Activated CD4-positive, alpha-beta T cell treated with anti-CD3 and anti-CD28 coated beads, Interleukin-2, amount 50 U/mL, for 4 hours (primary cell): Measurements from ENCODE around the gene SIGLEC1.
A peak's percentile ranks its signal among the peaks of the same experiment; 100 is the strongest.

ENCODE experiments used
- DNase-seq, 2 experiments: peaks; one replicate each; pipeline ENCODE4 v3.0.0-alpha.2; 2020

SIGLEC1 gene

DNA sequence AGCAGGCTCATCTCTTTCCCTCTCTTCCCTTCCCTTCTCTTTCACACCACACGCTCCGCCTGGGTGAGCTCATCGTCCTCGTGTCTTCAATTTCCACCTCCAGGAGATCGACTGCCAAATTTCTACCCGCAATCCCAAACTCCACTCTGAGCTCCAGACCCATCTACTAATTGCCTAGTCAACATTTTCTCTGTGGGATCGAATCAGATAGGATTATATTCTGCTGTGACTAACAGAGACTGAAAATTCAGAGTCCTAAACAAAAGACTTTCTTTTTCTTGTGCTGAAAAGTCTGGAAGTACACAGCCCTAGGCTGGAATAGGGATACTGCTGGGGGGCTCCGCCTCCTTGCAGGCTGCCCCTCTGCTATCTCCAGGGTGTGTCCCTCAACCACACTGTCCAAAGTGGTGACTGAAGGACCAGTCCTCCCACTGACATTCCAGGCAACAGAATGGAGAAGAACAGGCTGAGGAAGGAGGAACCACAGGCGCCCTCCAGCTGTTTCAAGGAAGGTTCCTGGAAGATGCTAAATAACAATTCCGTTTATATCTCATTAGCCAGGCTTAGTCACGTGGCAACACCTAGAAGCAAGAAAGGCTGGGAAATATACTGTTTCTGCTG lies 15.1 kb upstream of the SIGLEC1 start:
- DNase-seq, result no peak

DNA sequence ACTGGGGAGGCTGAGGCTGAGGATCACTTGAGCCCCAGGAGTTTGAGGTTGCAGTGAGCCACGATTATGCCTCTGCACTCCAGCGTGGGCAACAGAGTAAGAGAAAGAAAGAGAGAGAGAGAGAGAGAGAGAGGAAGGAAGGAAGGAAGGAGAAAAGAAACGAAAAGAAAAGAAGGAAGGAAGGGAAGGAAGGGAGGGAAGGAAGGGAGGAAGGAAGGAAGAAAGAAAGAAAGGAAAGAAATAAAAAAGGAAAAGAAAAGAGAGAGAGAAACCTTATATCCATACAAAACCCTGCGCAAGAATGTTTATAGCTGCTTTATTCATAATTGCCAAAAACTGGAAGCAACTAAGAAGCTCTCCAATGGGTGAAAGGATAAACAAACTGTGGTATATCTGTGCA lies 12.0 kb upstream of the SIGLEC1 start:
- no peak for DNase-seq

DNA sequence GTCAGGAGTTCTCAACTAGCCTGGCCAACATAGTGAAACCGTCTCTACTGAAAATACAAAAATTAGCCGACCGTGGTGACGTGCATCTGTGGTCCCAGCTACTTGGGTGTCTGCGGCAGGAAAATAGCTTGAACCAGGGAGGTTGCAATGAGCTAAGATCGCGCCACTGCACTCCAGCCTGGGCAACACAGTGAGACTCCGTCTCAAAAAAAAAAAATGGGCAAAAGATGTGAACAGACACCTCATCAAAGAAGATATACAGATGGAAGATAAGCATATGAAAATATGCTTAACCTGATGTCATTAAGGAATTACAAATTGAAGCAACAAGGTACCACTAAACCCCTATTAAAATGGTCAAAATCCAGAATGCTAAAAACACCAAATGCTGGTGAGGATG lies 10.9 kb upstream of the SIGLEC1 start:
- DNase-seq, result no peak

DNA sequence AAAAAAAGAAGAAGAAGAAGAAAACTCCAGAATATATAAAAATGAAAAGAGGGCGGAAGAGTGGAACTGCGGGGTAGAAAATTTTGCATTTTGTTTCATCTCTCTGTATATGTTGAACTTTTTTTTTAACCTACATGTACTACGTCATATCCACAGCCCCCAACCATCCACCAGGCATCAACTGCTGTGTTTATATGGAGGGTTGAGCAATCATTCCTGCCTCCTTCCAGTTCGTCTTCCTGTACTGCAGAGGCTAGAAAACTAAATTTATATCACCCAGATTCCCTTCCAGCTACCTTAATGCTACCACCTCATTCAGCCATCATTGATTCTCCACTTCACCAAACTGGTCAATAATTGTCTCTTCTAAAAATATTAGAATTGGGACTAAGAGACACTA lies 9.5 kb upstream of the SIGLEC1 start:
- DNase-seq, result no peak

DNA sequence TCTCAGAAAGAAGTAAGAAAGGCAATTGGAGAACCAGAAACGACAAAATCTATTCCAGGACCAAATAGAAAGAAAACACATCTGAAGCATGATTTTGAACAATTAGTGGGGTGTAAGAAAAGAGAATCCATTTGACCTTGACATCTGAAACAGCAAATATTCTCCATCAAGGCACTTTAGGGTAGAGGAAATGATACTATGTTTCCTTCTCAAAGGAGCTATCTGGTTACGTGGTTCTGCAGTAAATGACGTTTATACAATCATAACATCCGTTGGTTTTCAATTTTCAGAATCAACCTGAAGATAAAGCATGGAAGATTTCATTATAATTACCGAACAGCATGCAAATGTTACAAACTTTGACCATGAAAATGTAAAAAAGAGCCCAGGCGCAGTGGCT lies 8.2 kb upstream of the SIGLEC1 start:
- DNase-seq, result no peak

DNA sequence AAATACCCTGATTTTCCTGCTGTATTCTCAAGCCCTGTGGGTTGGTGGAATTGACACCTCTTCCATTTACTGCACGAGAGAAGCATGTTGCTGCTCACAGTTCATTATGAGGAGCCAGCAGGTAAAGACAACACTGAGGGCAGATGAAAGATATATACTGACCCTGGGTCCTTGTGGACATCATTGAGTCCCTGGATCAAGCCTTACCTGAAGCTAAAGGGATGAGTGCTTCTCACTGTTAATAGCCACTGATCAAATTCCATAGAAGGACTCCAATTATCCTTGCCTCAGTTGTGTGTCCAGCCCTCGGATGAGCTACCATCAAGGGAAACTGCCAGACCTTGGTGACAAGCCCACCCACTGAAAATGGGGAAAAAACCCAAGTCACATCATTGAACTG lies 7.7 kb upstream of the SIGLEC1 start:
- no peak for DNase-seq

DNA sequence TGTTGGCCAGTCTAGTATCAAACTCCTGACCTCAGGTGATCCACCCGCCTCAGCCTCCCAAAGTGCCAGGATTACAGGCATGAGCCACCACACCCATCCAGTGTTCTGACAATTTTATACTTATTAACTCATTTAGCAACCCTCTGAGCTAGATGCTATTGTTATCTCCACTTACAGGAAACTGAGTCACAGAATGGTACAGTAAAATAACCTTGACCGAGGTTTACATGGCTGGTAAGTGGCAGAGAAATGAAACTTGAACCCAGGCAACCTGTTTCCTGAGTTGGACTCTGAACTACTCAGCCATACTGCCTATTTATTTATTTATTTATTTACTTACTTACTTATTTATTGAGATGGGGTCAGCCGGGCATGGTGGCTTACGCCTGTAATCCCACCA lies 6.6 kb upstream of the SIGLEC1 start:
- no peak for DNase-seq

DNA sequence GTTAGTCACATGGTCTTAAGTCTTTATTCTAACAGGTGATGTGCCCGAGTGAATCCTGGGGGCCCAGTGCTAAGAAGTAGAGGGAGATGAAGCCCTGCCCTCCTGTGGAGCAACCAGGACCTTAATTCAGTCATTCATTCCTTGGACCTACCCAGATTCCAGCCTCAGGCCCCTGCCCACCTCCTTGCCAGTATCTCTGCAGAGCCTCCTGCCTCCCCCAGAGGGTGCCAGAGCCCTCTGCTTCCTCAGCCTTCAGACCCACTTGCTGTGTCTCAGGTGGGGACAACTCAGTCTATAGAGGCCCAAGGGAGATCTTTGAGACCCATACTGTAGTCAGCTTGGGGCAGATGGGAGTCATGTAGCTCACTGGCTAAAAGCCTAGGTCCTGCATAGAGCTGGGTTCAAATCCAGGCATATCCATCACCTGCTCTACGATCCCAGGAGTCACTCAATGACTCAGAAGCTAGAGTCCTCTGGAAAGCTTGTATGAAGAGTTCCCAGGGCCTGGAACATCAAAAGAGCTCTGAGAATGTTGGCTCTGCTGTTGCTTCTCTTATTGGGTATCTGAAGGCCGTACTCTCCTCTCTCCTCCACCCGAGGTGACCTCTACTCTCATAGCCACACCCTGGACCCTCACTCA lies 3.9 kb upstream of the SIGLEC1 start:
- DNase-seq, result no peak

DNA sequence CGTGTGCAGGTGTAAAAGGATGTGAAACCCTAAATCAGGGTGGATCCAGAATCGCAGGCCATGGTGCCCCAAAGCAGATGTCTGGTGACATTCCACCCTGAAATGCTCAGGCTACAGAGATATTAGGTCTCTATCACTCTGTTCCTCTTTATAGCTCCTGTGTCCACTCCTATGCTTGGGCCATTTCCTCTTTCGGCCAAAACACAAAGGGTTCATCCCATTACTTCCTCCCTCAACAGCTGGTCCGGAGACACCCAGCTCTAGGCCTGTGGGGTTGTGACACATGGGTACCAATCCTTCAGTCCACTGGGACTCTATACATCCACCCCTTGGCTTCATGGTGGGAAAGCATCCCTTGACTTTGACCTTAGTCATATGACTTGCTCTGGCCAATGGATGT lies 1.7 kb upstream of the SIGLEC1 start:
- no peak for DNase-seq

DNA sequence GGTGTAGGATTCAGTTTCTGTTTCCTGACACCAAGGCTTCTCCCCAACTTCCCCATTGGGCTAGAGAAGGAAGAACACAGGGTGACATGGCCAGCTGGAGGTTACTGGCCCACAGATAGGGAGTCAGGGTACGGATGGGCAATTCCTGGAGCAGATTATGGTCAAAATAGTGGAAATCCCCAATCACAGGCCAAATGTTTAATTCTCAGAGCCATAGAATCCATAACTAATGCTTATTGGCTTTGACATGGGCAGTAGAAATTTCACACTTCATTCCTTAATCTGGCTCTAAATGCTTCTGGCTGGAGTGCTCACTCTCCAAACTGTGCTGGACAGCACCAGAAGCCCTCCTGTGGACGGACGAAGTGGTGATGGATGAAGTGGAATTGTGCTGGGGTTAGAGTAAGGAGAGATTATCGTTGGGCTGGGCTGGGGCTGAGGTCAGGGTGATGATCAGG lies 887 bp downstream of the SIGLEC1 start:
- no peak for DNase-seq

DNA sequence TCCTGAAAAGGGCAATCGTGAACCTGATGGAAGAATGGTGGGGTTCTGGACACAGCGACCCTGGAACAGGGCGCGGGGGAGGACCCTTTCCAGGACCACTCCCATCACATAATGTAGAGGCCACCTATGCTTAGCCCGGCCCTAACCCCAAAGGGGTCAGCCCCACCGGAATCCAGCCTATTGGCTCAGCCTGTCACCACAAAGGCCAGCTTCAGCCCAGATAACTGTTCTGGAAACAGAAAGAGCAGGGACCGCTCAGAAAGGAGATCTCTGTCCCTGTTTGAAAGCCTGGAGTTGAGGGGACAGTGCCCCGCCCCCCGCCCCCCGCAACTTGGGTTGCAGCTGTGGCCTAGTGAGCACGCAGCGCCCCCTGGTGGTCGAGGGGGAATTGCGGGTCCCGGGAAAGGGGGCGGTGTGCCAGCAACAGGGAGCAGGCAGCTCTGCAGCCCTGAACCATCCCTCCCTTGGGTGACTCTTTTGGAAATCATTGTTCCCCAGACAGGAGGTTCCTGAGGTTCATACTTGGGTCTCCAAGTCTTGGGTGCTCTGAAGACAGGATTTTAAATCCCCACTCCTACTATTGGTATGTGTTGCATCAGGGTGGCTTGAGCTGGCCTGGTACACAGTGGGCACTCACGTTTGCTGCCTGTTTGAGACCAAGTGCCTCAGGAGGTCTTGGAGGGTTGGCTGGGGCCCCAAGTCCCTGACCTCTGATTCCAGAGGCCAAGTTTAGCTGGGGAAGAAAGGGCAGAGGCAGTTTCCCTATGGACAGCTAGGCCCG lies 1.5 kb downstream of the SIGLEC1 start:
- DNase-seq, result peak; percentile 65 to 69

DNA sequence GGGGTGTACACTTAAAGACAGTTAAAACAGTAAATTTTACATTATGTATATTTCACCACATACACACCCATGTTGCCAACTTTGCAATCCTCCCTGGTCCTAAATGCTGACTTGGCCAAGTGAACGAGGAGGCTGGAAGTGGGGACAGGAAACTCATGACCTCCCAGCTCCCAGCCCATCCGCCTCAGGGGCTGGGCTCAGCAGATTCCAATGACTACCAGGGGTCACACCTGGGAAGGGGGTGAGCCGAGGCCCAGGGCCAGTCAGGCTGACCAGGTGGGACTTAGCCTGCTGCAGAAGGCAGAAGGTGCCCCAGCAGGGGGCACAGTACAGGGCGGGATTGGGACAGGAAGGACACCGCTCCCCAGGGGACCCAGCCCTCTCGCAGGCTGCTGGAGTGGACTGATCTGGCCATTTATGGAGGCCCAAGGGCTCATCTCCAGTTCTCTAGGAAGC lies 2.4 kb downstream of the SIGLEC1 start:
- DNase-seq, result no peak

DNA sequence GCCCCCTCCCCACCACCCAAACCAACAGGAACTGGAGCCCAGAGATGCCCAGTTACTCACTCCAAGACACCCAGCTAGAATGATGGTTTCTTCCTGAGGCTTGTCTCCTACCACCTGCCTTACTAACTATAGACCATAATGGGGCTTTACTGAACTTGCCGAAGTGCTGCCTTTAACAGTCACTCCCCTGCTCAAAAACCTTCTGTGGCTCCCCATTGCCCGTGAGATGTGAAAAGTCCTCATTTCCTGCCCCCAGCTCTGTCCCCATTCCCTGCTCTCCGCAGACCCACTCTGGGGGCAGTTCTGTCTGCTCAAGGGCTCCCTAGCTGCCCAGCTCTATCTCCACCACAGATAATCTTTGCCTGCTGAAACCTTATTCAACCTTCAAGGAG lies 4.9 kb downstream of the SIGLEC1 start:
- DNase-seq, result no peak

DNA sequence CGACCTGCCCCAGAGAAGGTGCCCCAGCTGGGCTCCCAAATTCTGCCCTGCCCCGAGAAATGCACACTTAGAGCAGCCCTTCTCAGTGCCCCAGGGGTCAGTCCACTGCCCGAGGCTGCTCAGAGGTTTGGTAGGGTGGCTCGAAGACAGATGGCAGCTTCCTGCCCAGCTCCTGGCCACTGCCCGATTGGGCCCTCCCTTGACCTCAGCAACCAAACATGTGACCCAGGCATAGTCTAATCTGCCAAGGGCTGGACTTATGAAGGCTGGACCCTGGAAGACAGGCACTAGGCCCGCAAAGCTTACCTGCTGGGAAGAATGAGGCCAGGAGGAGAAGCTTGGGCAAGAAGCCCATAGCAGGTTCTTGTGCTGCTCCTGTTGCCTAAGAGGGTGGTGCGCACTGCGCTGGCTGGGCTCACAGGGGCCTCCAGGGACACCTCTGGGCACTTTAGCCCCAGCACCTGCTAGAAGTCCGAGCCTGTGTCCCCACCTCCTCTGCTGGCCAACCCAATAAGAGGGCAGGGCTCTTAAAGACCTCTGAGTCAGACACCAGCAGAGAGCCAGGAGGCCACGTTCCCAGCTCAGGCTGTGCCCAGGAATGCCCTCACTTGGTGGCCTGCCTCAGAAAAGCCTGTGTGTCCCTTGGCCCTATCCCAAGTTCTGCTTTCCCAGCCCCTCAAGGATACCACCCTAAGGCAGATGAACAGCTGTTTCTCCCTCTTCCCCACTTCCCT lies 5.5 kb downstream of the SIGLEC1 start:
- no peak for DNase-seq

DNA sequence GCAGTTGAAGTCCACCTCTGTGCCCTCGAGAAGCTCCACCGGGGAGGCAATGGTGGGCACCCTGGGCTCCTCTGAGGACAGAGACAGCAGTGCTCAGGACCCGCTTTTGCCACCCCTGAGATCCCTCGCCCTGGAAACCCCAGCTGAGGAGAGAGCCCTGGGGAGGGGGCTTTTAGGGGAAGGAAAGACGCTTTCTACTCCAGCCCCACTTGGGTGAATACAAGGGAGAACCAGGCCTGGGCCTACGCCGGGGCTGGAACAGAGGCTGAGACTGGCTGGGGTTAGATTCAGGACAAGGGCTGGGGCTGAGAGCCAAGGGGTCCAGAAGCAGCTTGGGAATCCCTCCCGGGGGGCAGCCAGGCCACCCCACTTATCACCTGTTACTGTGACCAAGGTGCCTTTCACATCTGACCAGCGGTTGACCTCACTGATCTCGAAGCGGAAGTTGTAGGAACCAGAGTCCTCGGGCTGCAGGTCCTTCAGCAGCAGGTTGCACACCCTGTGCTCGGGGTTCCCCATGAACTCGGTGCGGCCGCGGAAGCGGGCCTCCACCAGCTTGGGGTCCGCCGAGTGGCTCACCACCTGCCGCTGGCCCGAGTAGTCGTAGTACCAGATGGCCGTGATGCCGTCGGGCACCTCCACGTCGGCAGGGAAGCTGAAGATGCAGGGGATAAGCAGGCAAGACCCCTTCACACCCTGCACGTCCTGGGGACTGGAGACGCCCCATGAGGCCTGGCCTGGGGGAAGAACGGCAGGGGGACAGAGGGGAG lies 6.2 kb downstream of the SIGLEC1 start:
- no peak for DNase-seq

DNA sequence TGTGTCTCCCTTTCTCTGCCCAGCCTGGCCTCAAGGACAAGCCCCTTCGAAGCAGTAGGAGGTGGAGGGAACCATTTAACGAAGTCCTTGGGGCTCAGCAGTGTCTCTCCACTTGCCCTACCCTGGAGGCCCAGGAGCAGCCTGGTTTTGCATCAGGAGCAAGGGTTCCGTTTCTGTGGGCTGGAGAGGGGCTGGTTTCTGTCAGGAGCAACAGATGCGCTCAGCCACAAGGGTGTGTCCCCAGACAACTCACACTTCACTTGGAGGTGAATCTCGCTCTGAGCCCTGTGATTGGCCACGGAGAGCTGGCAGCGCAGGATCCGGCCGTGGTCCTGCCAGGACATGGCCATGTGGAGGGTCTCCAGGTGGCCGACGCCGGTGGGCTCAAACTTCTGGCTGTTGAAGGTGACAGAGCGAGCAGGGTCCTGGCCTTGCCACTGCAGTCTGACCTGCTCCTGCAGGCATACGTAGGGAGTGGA lies 6.9 kb downstream of the SIGLEC1 start:
- no peak for DNase-seq

DNA sequence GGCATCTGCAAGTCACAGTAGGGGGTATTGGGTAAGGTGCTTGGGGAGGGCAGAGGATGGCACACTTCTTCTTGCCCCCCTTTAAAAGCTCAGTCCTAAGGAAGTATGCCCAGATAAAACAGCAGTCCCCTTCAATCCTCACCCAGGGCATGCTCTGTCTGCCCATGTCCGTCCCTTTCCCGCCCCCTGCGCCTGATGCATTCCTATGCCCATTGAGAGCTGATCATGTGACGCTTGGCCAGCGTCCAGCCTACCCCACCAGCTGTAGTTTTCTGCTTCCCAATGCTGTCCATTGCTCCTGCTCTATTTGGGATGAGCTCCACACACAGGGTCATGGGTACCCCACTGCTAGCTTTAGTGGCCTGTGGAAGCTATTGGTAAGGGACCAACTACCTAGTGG lies 8.3 kb downstream of the SIGLEC1 start:
- DNase-seq, result no peak

DNA sequence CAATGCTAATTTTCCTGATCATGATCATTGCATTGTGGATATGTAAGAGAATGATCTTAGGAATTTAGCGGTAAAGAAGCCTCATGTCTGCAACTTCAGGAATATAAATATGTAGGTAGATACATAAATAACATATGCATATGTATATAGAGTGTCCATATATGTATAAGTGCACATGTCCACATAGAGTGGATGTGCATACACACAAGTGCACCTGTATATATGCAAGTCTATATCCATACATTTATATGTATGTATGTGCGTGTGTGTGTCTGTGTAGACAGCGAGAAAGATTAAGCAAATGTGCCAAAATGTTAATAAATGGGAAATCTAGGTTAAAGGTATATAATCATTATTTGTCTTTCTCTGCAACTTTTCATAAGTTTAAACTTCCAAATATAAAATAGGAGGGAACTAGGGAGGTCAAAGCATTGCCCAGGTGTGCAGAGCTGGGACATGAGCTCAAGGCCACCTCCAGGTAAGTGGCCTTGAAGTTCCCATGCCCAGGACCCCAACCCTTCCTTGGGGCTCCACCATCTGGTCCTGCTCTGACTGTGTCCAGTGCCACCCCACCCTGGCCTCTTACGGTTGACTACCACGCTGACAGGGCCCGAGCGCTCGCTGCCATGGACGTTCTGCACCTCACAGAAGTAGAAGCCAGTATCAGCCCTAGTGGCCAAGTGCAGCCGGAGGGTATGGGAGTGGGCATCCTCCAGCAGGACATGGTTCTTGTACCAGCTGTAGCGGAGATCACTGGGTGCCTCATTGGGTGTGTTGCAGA lies 9.6 kb downstream of the SIGLEC1 start:
- no peak for DNase-seq

DNA sequence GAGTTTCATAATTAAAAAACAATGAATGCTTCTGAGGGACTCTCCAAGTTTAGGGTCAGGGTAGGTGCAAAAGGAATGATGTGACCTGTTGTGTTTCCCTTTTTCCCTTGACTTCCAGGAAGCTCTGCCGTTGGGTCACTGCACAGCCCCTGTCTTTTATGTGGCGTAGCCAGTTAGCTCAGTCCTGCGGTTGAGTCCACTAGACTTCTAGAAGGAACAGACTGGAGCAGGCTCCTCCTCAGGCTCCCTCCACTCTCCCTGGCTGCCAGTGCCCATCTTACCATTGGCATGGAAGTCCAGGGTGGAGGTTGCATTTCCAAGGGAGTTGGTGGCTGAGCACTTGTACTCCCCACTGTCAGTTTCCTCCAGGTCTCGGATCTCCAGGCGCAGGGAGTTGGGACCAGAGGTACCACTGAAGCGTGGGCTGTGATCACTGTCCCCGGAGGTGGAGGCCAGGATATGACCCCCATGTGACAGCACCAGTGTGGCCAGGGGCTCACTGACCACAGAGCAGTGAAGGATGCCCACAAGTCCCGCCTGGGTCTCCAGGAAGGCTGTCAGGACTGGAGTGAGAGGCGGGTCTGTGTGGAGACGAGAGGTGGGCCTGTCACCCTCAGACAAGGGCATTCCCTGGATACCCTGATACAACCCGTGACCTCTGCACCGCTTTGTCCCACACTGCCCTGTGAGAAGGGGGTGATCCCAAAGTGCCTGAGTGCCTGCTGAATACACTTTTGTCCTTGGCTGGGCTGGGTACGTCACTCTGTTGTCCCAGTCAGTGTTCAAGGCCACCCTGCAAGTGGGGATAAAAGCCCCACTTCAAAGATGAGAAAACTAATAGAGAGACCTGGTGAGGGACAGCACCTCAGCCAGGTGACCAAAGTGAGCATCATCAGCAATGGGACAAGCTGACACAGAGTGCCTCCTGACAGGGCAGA lies 11.1 kb downstream of the SIGLEC1 start:
- DNase-seq, result no peak

DNA sequence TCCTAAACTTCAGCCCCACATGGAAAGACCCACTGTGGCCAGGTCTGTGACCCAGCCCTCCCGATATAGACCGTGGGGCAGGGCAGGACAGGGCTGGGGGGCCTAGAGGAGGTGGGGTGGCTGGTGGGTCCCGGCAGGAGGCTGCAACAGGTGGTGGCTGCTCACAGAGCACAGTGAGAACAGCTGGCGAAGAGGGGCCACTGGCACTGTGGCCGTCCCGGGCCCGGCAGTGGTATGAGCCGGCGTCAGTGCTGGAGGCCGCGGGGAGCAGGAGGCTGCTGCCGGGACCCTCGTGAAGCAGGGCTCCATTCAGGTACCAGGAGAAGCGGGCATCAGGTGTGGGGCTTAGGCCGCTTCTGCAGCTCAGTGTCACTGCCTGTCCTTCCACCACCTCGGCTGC lies 13.4 kb downstream of the SIGLEC1 start:
- no peak for DNase-seq

DNA sequence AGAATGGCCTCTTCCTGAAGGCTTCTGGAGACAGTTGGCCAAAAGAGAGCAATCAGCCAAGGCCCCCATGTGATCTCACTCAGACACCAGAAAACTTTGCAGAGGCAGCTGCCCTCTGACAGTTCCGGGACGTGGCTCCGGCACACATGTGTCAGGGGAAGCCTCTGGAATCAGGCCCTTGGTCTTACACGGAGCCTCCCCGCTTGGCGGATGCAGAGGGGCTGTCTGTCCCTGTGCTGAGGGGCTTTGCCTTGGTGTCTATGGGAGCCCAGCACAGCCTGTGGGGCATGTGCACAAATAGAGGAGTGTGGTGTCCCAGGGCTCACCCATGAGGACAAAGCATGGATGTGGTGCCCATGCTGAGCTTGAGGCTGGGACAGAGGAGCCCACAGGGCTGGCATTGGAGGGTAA lies 13.8 kb downstream of the SIGLEC1 start:
- no peak for DNase-seq
